Fibroblast of lung (primary cell): ENCODE results near the gene MS4A10. TPM values are rescaled to one million over a fixed set of nuclear protein-coding genes. Genes with fewer than 3 reads are reported as not detected.

Experiments
- DNase-seq, 2 donors: peaks; one replicate each; pipeline versions ENCODE4 v3.0.0 to v3.0.0-alpha.2; 2010; ENCODE audit warnings: low read depth in 2 of 2
- H2AFZ ChIP-seq: 2 replicates; pipeline ENCODE4 v1.5.1; 2012; ENCODE audit warnings: low read length, control low read depth, inconsistent platforms
- H3K27ac ChIP-seq: 2 replicates; pipeline ENCODE4 v1.5.1; 2011; ENCODE audit warnings: low read length, control low read depth; ENCODE audit not compliant: insufficient read depth
- H3K27me3 ChIP-seq: 2 replicates; pipeline ENCODE4 v1.5.1; 2011; ENCODE audit warnings: mild to moderate bottlenecking, low read length; ENCODE audit not compliant: control insufficient read depth, insufficient read depth
- H3K36me3 ChIP-seq: 2 replicates; pipeline ENCODE4 v1.5.1; 2011; ENCODE audit warnings: low read length; ENCODE audit not compliant: control insufficient read depth, insufficient read depth
- H3K4me1 ChIP-seq: 2 replicates; pipeline ENCODE4 v1.5.1; 2011; ENCODE audit warnings: low read length; ENCODE audit not compliant: control insufficient read depth, insufficient read depth; ENCODE audit errors: extremely low read depth
- H3K4me2 ChIP-seq: 2 replicates; pipeline ENCODE4 v1.5.1; 2011; ENCODE audit warnings: low read length, control low read depth; ENCODE audit not compliant: insufficient read depth; ENCODE audit errors: extremely low read depth
- H3K4me3 ChIP-seq, 4 experiments: fragments of 200-600 bp in 1 of 4; sonication (generic) in 1 of 4; replicated peaks in 1 of 4; 2 replicates each; pipeline ENCODE4 v1.5.1; 2011 to 2016; ENCODE audit warnings: low read length in 4 of 4, low read depth in 3 of 4, mild to moderate bottlenecking in 3 of 4, control low read depth in 2 of 4, inconsistent platforms in 1 of 4, mixed read lengths in 1 of 4; ENCODE audit not compliant: insufficient read depth in 1 of 4; ENCODE audit errors: control extremely low read depth in 1 of 4
- H3K79me2 ChIP-seq: 2 replicates; pipeline ENCODE4 v1.5.1; 2012; ENCODE audit warnings: mild to moderate bottlenecking, low read length, inconsistent platforms; ENCODE audit not compliant: control insufficient read depth, insufficient read depth
- H3K9ac ChIP-seq: 2 replicates; pipeline ENCODE4 v1.5.1; 2011; ENCODE audit warnings: mild to moderate bottlenecking, low read length, control low read depth; ENCODE audit not compliant: insufficient read depth
- H3K9me3 ChIP-seq: 2 replicates; pipeline ENCODE4 v1.5.1; 2012; ENCODE audit warnings: low read depth, low read length; ENCODE audit not compliant: control insufficient read depth, insufficient read depth
- H4K20me1 ChIP-seq: 2 replicates; pipeline ENCODE4 v1.5.1; 2011; ENCODE audit warnings: low read length; ENCODE audit not compliant: control insufficient read depth, insufficient read depth; ENCODE audit errors: extremely low read depth
- EZH2 ChIP-seq: IDR thresholded peaks from 2 replicates; pipeline ENCODE4 v1.5.1; 2012; ENCODE audit warnings: low read length, control low read depth, mild to moderate bottlenecking; ENCODE audit errors: missing control alignments
- polyA plus RNA-seq, 2 donors: library from polyadenylated mRNA; depleted of rRNA in 1 of 2; stranded (reverse) in 1 of 2; unstranded in 1 of 2; fragments of >200 nt; gene quantifications; 2 replicates each; pipeline ENCODE4 v1.2.1, GENCODE V29; 2011 to 2012; ENCODE audit warnings: missing spikeins in 1 of 2
- total RNA-seq: library from RNA; depleted of rRNA; stranded (reverse); fragments of >200 nt; gene quantifications from 2 replicates; pipeline ENCODE4 v1.2.1, GENCODE V29; 2014
- TF ChIP-seq, protein P1 (sequence below), 2 donors: IDR thresholded peaks in 1 of 2; conservative IDR thresholded peaks in 1 of 2; 1 replicate in 1 of 2; 2 replicates in 1 of 2; pipeline ENCODE4 v1.5.1; 2011 to 2012; ENCODE audit warnings: low read length in 2 of 2, control low read depth in 1 of 2, inconsistent platforms in 1 of 2, low read depth in 1 of 2, mild to moderate bottlenecking in 1 of 2

The MS4A10 gene
- total and polyA plus RNA-seq, 2 donors (not counting 1 experiment from before 2014, with no cell fraction given): not detected

DNA sequence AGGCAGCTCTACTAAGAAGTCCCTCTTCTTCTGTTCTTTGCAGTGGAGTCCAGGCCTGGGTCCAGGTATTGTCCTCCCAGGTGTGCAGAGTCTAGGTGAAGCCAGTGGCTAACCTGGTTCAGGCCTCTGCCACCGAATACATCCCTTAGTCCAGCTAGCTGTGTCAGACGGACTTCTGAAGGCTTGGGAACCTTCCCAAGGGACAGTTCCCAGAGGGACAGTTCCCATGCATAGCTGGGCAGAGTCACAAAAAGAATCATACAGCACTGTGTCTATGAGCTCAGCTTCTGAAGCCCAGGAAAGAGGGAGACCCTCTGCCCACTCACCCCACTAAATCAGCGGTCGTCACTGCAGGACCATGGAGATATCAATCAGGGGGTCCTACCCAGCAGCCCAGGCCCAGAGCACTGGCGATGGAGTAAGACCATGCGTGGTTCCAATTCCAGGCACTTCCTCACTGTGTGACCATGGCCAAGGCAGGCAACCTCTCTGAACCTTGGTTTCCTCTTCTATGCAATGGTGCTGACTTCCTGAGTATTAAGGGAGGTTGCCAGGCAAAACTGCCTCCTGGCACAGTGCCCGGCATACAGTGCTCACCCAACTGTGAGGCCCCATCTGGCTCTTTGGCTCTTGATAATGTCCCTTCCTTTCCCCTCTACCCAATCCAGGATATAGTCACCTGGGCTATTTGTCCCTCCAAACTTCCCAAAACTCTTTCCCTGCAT is 3.4 kb downstream of the MS4A10 start:
- H3K4me1 ChIP-seq: peaks cover 3% of the 10 kb centered on the region
- H3K79me2 ChIP-seq: no peaks in the 10 kb centered on the region
- TF ChIP-seq EZH2: no peak
- TF ChIP-seq, protein P1, sequence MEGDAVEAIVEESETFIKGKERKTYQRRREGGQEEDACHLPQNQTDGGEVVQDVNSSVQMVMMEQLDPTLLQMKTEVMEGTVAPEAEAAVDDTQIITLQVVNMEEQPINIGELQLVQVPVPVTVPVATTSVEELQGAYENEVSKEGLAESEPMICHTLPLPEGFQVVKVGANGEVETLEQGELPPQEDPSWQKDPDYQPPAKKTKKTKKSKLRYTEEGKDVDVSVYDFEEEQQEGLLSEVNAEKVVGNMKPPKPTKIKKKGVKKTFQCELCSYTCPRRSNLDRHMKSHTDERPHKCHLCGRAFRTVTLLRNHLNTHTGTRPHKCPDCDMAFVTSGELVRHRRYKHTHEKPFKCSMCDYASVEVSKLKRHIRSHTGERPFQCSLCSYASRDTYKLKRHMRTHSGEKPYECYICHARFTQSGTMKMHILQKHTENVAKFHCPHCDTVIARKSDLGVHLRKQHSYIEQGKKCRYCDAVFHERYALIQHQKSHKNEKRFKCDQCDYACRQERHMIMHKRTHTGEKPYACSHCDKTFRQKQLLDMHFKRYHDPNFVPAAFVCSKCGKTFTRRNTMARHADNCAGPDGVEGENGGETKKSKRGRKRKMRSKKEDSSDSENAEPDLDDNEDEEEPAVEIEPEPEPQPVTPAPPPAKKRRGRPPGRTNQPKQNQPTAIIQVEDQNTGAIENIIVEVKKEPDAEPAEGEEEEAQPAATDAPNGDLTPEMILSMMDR (conservative IDR thresholded peaks at IDR 0.05 in 1 of 2, IDR thresholded peaks at IDR 0.05 in 1 of 2; ENCODE audit: low read depth in 1 of 2, low read length in 2 of 2): no peak
- no peaks in the 10 kb centered on the region for H3K36me3 ChIP-seq
- no peak overlapping the region for H3K9ac ChIP-seq
- H3K27ac ChIP-seq: no peak overlapping the region
- H4K20me1 ChIP-seq: no peaks in the 10 kb centered on the region
- no peak overlapping the region for H2AFZ ChIP-seq
- H3K4me3 ChIP-seq: no peak overlapping the region
- H3K4me2 ChIP-seq: no peak overlapping the region
- peaks cover 7% of the 10 kb centered on the region for H3K27me3 ChIP-seq
- DNase-seq: no peak
- no peaks in the 10 kb centered on the region for H3K9me3 ChIP-seq

DNA sequence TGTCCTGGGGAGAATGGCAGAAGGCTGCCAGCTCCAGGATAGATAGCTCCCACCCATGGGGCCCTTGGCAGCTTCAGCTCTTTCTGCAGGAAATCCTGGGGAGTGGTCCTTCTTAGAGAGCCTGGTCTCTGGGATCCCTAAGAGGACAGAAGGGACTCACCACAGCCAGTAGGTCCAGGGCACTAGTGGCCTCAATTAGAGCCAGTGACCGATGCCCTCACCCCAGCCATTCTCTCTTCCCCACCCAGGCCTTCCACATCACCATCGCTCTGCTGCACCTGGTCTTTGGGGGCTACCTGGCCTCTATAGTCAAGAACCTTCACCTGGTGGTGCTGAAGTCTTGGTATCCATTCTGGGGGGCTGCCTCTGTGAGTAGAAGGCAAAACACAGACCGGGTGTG is 5.6 kb downstream of the MS4A10 start:
- Histone ChIP-seq H3K27ac (no peak overlapping the region), H3K4me3 (no peak overlapping the region), H3K36me3 (no peaks in the 10 kb centered on the region), H4K20me1 (no peaks in the 10 kb centered on the region), H3K9ac (no peak overlapping the region), H2AFZ (no peak overlapping the region), H3K4me2 (no peak overlapping the region), H3K79me2 (no peaks in the 10 kb centered on the region), H3K4me1 (peaks cover 3% of the 10 kb centered on the region), H3K27me3 (peaks cover 5% of the 10 kb centered on the region), H3K9me3 (no peaks in the 10 kb centered on the region)
- no peak for DNase-seq
- TF ChIP-seq, protein P1 (conservative IDR thresholded peaks at IDR 0.05 in 1 of 2, IDR thresholded peaks at IDR 0.05 in 1 of 2; ENCODE audit: low read depth in 1 of 2, low read length in 2 of 2): no peak
- TF ChIP-seq EZH2: no peak

DNA sequence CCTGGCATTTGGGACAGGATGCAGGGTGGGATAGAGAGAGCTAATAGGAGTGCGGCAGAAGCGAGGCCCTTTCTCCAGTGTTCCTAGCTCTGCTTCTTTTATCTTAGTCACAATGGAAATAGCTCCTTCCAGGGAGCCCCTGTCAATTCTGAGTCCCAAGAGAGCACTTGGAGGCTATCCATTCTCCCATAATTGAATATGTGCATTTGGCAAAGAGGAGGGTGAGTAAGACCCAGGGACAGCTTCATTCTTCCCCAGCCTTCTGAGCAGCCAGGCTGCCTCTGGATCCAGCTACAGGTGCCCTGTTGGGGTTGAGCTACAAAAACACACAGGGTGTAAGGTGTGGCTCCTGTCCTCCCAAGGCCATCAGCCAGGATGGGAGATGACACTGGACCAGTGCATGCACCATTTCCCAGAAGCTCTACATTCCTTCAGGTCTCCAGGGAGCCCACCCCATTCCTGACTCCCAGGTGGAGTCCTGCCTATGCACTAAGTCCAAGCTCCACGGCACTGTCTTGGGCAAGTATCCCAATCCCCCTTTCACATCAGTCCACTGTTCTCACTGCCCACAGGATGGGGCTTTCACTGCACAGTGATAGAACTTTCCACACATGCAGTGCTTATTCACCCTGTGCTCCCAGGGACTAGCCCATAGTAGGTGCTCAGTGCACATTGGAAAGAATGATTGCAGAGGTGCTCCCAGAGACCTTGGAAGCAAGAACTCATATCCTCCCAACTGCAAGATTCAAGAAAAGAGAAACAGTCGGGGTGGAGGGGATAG is 6.2 kb downstream of the MS4A10 start:
- no peak overlapping the region for H3K4me2 ChIP-seq
- H3K9ac ChIP-seq: no peak overlapping the region
- TF ChIP-seq, protein P1 (conservative IDR thresholded peaks at IDR 0.05 in 1 of 2, IDR thresholded peaks at IDR 0.05 in 1 of 2; ENCODE audit: low read depth in 1 of 2, low read length in 2 of 2): no peak
- no peak for TF ChIP-seq EZH2
- peaks cover 3% of the 10 kb centered on the region for H3K4me1 ChIP-seq
- H2AFZ ChIP-seq: no peak overlapping the region
- no peaks in the 10 kb centered on the region for H3K36me3 ChIP-seq
- no peak overlapping the region for H3K27ac ChIP-seq
- H3K27me3 ChIP-seq: peaks cover 5% of the 10 kb centered on the region
- DNase-seq: no peak
- H3K4me3 ChIP-seq: no peak overlapping the region
- no peaks in the 10 kb centered on the region for H3K9me3 ChIP-seq
- no peaks in the 10 kb centered on the region for H4K20me1 ChIP-seq
- no peaks in the 10 kb centered on the region for H3K79me2 ChIP-seq
